NCI-H2081 treated with DMSO at 0.1 percent for 48 hours (cell line): ENCODE results near the gene KLK15.

Source experiments
- DNase-seq: peaks from one replicate; lab custom pipeline; 2025; lab: John Stamatoyannopoulos, UW

KLK15 gene

GRCh38 chr19:50833117-50833801 lies at the start of gene KLK15:
TSS of gene KLK15 (minus strand) at chr19:50833574. CDS start at chr19:50831492, 2,082 bp downstream.
- DNase-seq, result no peak

- DNase-seq, result no peak
Observed at GRCh38 chr19:50882188-50882587, 48.8 kb upstream of the KLK15 start.

- DNase-seq, result no peak
Observed at GRCh38 chr19:50880241-50880640, 46.9 kb upstream of the KLK15 start.

GRCh38 chr19:50878851-50879250 lies 45.5 kb upstream of the KLK15 start:
- no peak for DNase-seq

- DNase-seq, result no peak
Observed at GRCh38 chr19:50877338-50877737, 44.0 kb upstream of the KLK15 start.

GRCh38 chr19:50876456-50876855 lies 43.1 kb upstream of the KLK15 start:
- no peak for DNase-seq

GRCh38 chr19:50875795-50876422 lies 42.5 kb upstream of the KLK15 start:
- DNase-seq, result no peak

- DNase-seq, result no peak
Observed at GRCh38 chr19:50874211-50874610, 40.8 kb upstream of the KLK15 start.

- no peak for DNase-seq
Observed at GRCh38 chr19:50873056-50873455, 39.7 kb upstream of the KLK15 start, which contains the start of gene KLK2. TSS of gene KLK2 (plus strand) at chr19:50873439. CDS start at chr19:50873474, 35 bp downstream.

GRCh38 chr19:50870417-50871089 lies 37.2 kb upstream of the KLK15 start:
- no peak for DNase-seq

GRCh38 chr19:50869479-50869878 lies 36.1 kb upstream of the KLK15 start:
- no peak for DNase-seq

- DNase-seq, result no peak
Observed at GRCh38 chr19:50861496-50862286, 28.3 kb upstream of the KLK15 start.

GRCh38 chr19:50861010-50861409 lies 27.6 kb upstream of the KLK15 start:
- DNase-seq, result no peak

- DNase-seq, result no peak
Observed at GRCh38 chr19:50859849-50860248, 26.5 kb upstream of the KLK15 start.

- DNase-seq, result peak; percentile 73
Observed at GRCh38 chr19:50858886-50859285, 25.5 kb upstream of the KLK15 start.

GRCh38 chr19:50857366-50857765 lies 24.0 kb upstream of the KLK15 start:
- DNase-seq, result no peak

GRCh38 chr19:50854636-50855410 lies 21.4 kb upstream of the KLK15 start, which contains the start of gene KLK3:
TSS of gene KLK3 (plus strand) at chr19:50854915. CDS start at chr19:50854956, 41 bp downstream.
- DNase-seq, result no peak

GRCh38 chr19:50851620-50852019 lies 18.2 kb upstream of the KLK15 start:
- no peak for DNase-seq

- DNase-seq, result no peak
Observed at GRCh38 chr19:50850738-50851137, 17.4 kb upstream of the KLK15 start.

- peak; percentile 64 for DNase-seq
Observed at GRCh38 chr19:50844296-50844935, 11.0 kb upstream of the KLK15 start.

- DNase-seq, result no peak
Observed at GRCh38 chr19:50843701-50844221, 10.4 kb upstream of the KLK15 start.
